K562 (cell line): ENCODE data around the gene PDF.

ENCODE experiments used
- EP300 ChIP-seq: IDR thresholded peaks from 2 replicates; pipeline ENCODE4 v1.6.1; 2012; ENCODE audit warnings: low read length, improper control_type of control experiment
- MECOM ChIP-seq: fragments of 250-450 bp; sonication (Bioruptor Pico); IDR thresholded peaks from 2 replicates; pipeline ENCODE4 v1.8.0; 2022; ENCODE audit warnings: inconsistent platforms
- ZNF24 ChIP-seq: fragments of 450-650 bp; IDR thresholded peaks from 2 replicates; pipeline ENCODE4 v1.6.1; 2016

- TF ChIP-seq MECOM (no peak), ZNF24 (no peak), EP300 (no peak)
Measured at GRCh38 chr16:69364088-69364487, 33.7 kb upstream of the PDF start.
